ENCODE results near the gene CBX6.

CBX6 gene

DNA sequence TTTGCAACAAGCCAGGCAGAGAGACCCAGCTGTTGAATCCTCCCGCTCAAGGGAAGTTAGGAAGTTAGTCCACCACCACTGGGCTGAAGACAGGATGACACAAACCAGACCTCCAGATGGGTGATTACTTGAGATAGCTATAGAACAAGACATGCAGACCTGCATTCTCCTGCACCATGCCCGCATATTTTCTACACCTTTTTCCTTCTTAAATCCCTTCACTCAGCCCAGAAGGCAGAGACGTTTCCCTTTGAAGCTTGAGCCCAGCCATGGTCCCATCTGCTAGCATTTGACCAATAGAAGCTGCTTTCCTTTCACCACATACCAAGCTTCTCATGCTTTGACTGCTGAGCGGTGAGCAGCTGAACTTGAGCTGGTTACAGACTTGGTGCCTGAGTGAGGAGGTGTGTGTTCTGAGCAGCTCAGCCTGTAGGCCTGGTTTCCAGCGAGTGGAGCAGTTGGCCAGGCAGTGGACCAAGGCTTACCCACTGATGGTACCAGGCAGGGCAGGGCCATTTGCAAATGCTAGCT lies 29.2 kb upstream of the CBX6 start:
- Histone ChIP-seq H3K36me3 (replicated peaks in 1 of 2; ENCODE audit: control insufficient read depth in 2 of 2, insufficient read depth in 2 of 2, low read length in 2 of 2) (no peaks in the 10 kb centered on the region), H4K8ac (ENCODE audit: low read depth, low read length) (no peak overlapping the region), H3K18ac (ENCODE audit: low read length) (no peak overlapping the region), H2BK5ac (ENCODE audit: low read length) (no peak overlapping the region), H3K9me3 (replicated peaks in 1 of 2; ENCODE audit: control insufficient read depth in 2 of 2, insufficient read depth in 1 of 2, low read depth in 1 of 2, low read length in 2 of 2) (peaks cover 7 to 13% of the 10 kb centered on the region in 2 donors), H3K4ac (ENCODE audit: low read length) (no peak overlapping the region), H2BK15ac (ENCODE audit: low read length) (no peak overlapping the region), H3K23ac (ENCODE audit: low read depth, low read length, poor library complexity) (peak overlapping the region; percentile 3), H3K27ac (replicated peaks; ENCODE audit: low read length) (no peak overlapping the region), H3K9ac (ENCODE audit: low read depth, low read length, poor library complexity) (no peak overlapping the region), H3K4me3 (ENCODE audit: low read length in 2 of 2) (no peak overlapping the region), H2AFZ (ENCODE audit: low read length) (no peak overlapping the region), H2BK12ac (ENCODE audit: low read length) (no peak overlapping the region), H2BK120ac (ENCODE audit: low read depth, low read length) (no peak overlapping the region), H3K79me1 (ENCODE audit: low read depth, low read length) (no peaks in the 10 kb centered on the region), H4K91ac (ENCODE audit: low read depth, low read length, poor library complexity) (no peak overlapping the region), H3K27me3 (ENCODE audit: control insufficient read depth in 3 of 3, insufficient read depth in 3 of 3, low read depth in 1 of 3, low read length in 3 of 3) (no peaks in the 10 kb centered on the region), H3K4me2 (ENCODE audit: insufficient read depth, low read length, poor library complexity, severe bottlenecking) (no peak overlapping the region), H3K4me1 (ENCODE audit: control insufficient read depth in 2 of 2, insufficient read depth in 1 of 2, low read depth in 1 of 2, low read length in 2 of 2) (no peaks in the 10 kb centered on the region), H3K14ac (ENCODE audit: low read length) (peak overlapping the region; percentile 10), H2AK5ac (ENCODE audit: low read depth, low read length) (no peak overlapping the region)
- WGBS, 2 donors (ENCODE audit: extremely low coverage in 2 of 2, insufficient read length in 2 of 2, insufficient replicate concordance in 1 of 2), result no CpG with 5 or more reads among the region's 5 CpGs
- DNase-seq (ENCODE audit: low spot score), result no peak

DNA sequence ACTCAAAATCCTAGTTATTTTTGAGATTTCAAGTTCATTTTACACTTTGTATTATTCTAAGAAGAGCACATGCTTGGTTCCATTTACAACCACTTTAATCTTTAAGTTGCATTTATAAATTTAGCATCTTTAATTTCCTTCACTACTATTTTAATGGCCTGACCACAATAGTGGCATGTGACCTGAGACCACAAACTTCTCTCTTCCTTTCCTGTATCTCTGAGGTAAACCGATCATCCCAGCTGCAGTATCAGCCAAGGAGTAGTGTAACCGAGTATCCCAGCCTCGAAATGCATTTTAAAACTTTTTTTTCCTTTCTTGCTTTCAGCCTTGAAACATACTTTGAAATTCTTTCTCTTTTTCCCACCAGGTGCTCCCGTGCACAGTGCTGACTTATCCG lies 28.7 kb upstream of the CBX6 start:
- DNase-seq (ENCODE audit: low spot score), result no peak
- H3K9me3 ChIP-seq (replicated peaks in 1 of 2; ENCODE audit: control insufficient read depth in 2 of 2, insufficient read depth in 1 of 2, low read depth in 1 of 2, low read length in 2 of 2), result peaks cover 7 to 9% of the 10 kb centered on the region in 2 donors
- H2BK5ac ChIP-seq (ENCODE audit: low read length), result no peak overlapping the region
- no peak overlapping the region for H3K27ac ChIP-seq (replicated peaks; ENCODE audit: low read length)
- H4K91ac ChIP-seq (ENCODE audit: low read depth, low read length, poor library complexity), result no peak overlapping the region
- H3K9ac ChIP-seq (ENCODE audit: low read depth, low read length, poor library complexity), result no peak overlapping the region
- H3K14ac ChIP-seq (ENCODE audit: low read length), result no peak overlapping the region
- WGBS, 2 donors (ENCODE audit: extremely low coverage in 2 of 2, insufficient read length in 2 of 2, insufficient replicate concordance in 1 of 2), result no CpG with 5 or more reads among the region's 5 CpGs
- H4K8ac ChIP-seq (ENCODE audit: low read depth, low read length), result no peak overlapping the region
- H3K4me1 ChIP-seq (ENCODE audit: control insufficient read depth in 2 of 2, insufficient read depth in 1 of 2, low read depth in 1 of 2, low read length in 2 of 2), result no peaks in the 10 kb centered on the region
- H2BK12ac ChIP-seq (ENCODE audit: low read length), result no peak overlapping the region
- H3K4ac ChIP-seq (ENCODE audit: low read length), result no peak overlapping the region
- no peaks in the 10 kb centered on the region for H3K79me1 ChIP-seq (ENCODE audit: low read depth, low read length)
- H2AFZ ChIP-seq (ENCODE audit: low read length), result no peak overlapping the region
- no peak overlapping the region for H3K23ac ChIP-seq (ENCODE audit: low read depth, low read length, poor library complexity)
- H3K18ac ChIP-seq (ENCODE audit: low read length), result no peak overlapping the region
- no peak overlapping the region for H2AK5ac ChIP-seq (ENCODE audit: low read depth, low read length)
- H3K4me2 ChIP-seq (ENCODE audit: insufficient read depth, low read length, poor library complexity, severe bottlenecking), result no peak overlapping the region
- no peak overlapping the region for H2BK120ac ChIP-seq (ENCODE audit: low read depth, low read length)
- no peak overlapping the region for H3K4me3 ChIP-seq (ENCODE audit: low read length in 2 of 2)
- no peak overlapping the region for H2BK15ac ChIP-seq (ENCODE audit: low read length)
- no peaks in the 10 kb centered on the region for H3K36me3 ChIP-seq (replicated peaks in 1 of 2; ENCODE audit: control insufficient read depth in 2 of 2, insufficient read depth in 2 of 2, low read length in 2 of 2)
- H3K27me3 ChIP-seq (ENCODE audit: control insufficient read depth in 3 of 3, insufficient read depth in 3 of 3, low read depth in 1 of 3, low read length in 3 of 3), result no peaks in the 10 kb centered on the region

DNA sequence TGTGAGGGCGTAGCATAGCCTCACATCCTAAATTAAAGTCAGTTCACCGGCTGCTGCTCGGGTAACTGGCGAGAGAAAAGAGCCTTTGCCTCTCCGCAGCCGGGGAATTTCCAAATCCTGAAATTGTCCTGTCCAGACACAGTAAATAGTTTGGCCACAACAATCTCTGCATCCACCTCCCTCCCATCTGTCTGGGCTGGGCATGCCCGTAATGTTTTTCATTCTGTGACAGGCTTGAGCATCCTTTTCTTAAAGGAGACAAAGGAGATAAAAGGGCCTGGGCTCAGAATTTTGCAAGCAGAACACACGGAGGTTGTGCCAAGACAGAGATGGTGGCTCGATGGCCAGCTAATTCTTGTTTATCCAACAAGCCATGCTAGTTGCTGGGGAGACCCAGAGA lies 19.2 kb upstream of the CBX6 start:
- no peak overlapping the region for H2BK12ac ChIP-seq (ENCODE audit: low read length)
- no peak overlapping the region for H3K23ac ChIP-seq (ENCODE audit: low read depth, low read length, poor library complexity)
- no peak overlapping the region for H3K27ac ChIP-seq (replicated peaks; ENCODE audit: low read length)
- H3K9ac ChIP-seq (ENCODE audit: low read depth, low read length, poor library complexity), result no peak overlapping the region
- H3K18ac ChIP-seq (ENCODE audit: low read length), result no peak overlapping the region
- H3K4me1 ChIP-seq (ENCODE audit: control insufficient read depth in 2 of 2, insufficient read depth in 1 of 2, low read depth in 1 of 2, low read length in 2 of 2), result peaks cover 0 to 1% of the 10 kb centered on the region in 2 donors
- no peaks in the 10 kb centered on the region for H3K79me1 ChIP-seq (ENCODE audit: low read depth, low read length)
- no peak overlapping the region for H2BK120ac ChIP-seq (ENCODE audit: low read depth, low read length)
- no peak overlapping the region for H2AK5ac ChIP-seq (ENCODE audit: low read depth, low read length)
- no peaks in the 10 kb centered on the region for H3K36me3 ChIP-seq (replicated peaks in 1 of 2; ENCODE audit: control insufficient read depth in 2 of 2, insufficient read depth in 2 of 2, low read length in 2 of 2)
- H3K14ac ChIP-seq (ENCODE audit: low read length), result no peak overlapping the region
- DNase-seq (ENCODE audit: low spot score), result no peak
- H3K4me2 ChIP-seq (ENCODE audit: insufficient read depth, low read length, poor library complexity, severe bottlenecking), result no peak overlapping the region
- H3K4ac ChIP-seq (ENCODE audit: low read length), result no peak overlapping the region
- no peak overlapping the region for H4K8ac ChIP-seq (ENCODE audit: low read depth, low read length)
- WGBS, 2 donors (ENCODE audit: extremely low coverage in 2 of 2, insufficient read length in 2 of 2, insufficient replicate concordance in 1 of 2), result no CpG with 5 or more reads among the region's 9 CpGs
- H3K4me3 ChIP-seq (ENCODE audit: low read length in 2 of 2), result no peak overlapping the region
- no peak overlapping the region for H4K91ac ChIP-seq (ENCODE audit: low read depth, low read length, poor library complexity)
- H3K27me3 ChIP-seq (ENCODE audit: control insufficient read depth in 3 of 3, insufficient read depth in 3 of 3, low read depth in 1 of 3, low read length in 3 of 3), result peaks cover 0 to 7% (median 0%) of the 10 kb centered on the region in 3 experiments
- H2BK5ac ChIP-seq (ENCODE audit: low read length), result no peak overlapping the region
- no peaks in the 10 kb centered on the region for H3K9me3 ChIP-seq (replicated peaks in 1 of 2; ENCODE audit: control insufficient read depth in 2 of 2, insufficient read depth in 1 of 2, low read depth in 1 of 2, low read length in 2 of 2)
- no peak overlapping the region for H2BK15ac ChIP-seq (ENCODE audit: low read length)
- H2AFZ ChIP-seq (ENCODE audit: low read length), result no peak overlapping the region

DNA sequence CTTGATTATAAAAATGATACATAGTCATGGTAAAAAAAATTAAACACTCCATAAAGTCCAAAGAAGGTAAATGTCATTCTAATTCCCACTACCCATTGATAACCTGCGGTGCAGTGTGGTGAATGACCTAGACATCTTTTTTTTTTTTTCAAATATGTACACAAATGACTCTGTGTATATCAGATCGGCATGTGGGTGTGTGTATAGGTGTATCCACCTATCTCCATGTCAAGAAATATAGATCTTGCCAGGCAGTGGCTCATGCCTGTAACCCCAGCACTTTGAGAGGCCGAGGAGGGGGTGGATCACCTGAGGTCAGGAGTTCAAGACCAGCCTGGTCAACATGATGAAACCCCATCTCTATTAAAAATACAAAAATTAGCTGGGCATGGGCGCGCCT lies 18.4 kb upstream of the CBX6 start:
- no peak overlapping the region for H3K27ac ChIP-seq (replicated peaks; ENCODE audit: low read length)
- H2AFZ ChIP-seq (ENCODE audit: low read length), result no peak overlapping the region
- H3K9ac ChIP-seq (ENCODE audit: low read depth, low read length, poor library complexity), result no peak overlapping the region
- no peak overlapping the region for H2BK5ac ChIP-seq (ENCODE audit: low read length)
- H2BK12ac ChIP-seq (ENCODE audit: low read length), result no peak overlapping the region
- H3K79me1 ChIP-seq (ENCODE audit: low read depth, low read length), result no peaks in the 10 kb centered on the region
- DNase-seq (ENCODE audit: low spot score), result no peak
- no peak overlapping the region for H3K4me3 ChIP-seq (ENCODE audit: low read length in 2 of 2)
- no peak overlapping the region for H3K23ac ChIP-seq (ENCODE audit: low read depth, low read length, poor library complexity)
- no peak overlapping the region for H4K91ac ChIP-seq (ENCODE audit: low read depth, low read length, poor library complexity)
- WGBS, 2 donors (ENCODE audit: extremely low coverage in 2 of 2, insufficient read length in 2 of 2, insufficient replicate concordance in 1 of 2), result no CpG with 5 or more reads among the region's 5 CpGs
- no peaks in the 10 kb centered on the region for H3K36me3 ChIP-seq (replicated peaks in 1 of 2; ENCODE audit: control insufficient read depth in 2 of 2, insufficient read depth in 2 of 2, low read length in 2 of 2)
- H3K4me2 ChIP-seq (ENCODE audit: insufficient read depth, low read length, poor library complexity, severe bottlenecking), result no peak overlapping the region
- peaks cover 0 to 1% of the 10 kb centered on the region in 2 donors for H3K4me1 ChIP-seq (ENCODE audit: control insufficient read depth in 2 of 2, insufficient read depth in 1 of 2, low read depth in 1 of 2, low read length in 2 of 2)
- no peak overlapping the region for H3K14ac ChIP-seq (ENCODE audit: low read length)
- no peak overlapping the region for H2BK120ac ChIP-seq (ENCODE audit: low read depth, low read length)
- H2AK5ac ChIP-seq (ENCODE audit: low read depth, low read length), result no peak overlapping the region
- H3K27me3 ChIP-seq (ENCODE audit: control insufficient read depth in 3 of 3, insufficient read depth in 3 of 3, low read depth in 1 of 3, low read length in 3 of 3), result peaks cover 0 to 7% (median 0%) of the 10 kb centered on the region in 3 experiments
- no peaks in the 10 kb centered on the region for H3K9me3 ChIP-seq (replicated peaks in 1 of 2; ENCODE audit: control insufficient read depth in 2 of 2, insufficient read depth in 1 of 2, low read depth in 1 of 2, low read length in 2 of 2)
- no peak overlapping the region for H4K8ac ChIP-seq (ENCODE audit: low read depth, low read length)
- H3K18ac ChIP-seq (ENCODE audit: low read length), result no peak overlapping the region
- no peak overlapping the region for H3K4ac ChIP-seq (ENCODE audit: low read length)
- H2BK15ac ChIP-seq (ENCODE audit: low read length), result no peak overlapping the region
